ENCODE data around the gene COL13A1.

DNA sequence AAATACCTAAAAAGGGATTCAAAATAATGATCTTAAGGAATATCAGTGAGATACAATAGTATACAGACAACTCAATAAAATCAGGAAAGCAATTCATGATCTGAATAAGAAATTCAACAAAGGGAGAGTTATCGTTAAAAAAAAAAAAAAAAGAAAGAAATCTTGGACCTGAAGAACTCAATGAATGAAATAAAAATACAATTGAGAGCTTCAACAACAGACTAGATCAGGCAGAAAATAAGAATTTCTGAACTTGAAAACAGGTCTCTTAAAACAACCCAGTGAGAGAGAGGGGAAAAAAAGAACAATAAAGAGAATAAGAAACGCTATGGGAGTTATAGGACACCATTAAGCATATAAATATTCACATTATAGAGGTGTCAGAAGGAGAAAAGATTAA, 179.0 kb downstream of the COL13A1 start:
- TF ChIP-seq, protein P1, sequence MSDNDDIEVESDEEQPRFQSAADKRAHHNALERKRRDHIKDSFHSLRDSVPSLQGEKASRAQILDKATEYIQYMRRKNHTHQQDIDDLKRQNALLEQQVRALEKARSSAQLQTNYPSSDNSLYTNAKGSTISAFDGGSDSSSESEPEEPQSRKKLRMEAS (IDR thresholded peaks at IDR 0.05; ENCODE audit: low read depth), result no peak
- TF ChIP-seq TEAD4 (IDR thresholded peaks at IDR 0.05; ENCODE audit: borderline replicate concordance, insufficient read depth) (no peak), ELF1 (IDR thresholded peaks at IDR 0.05) (no peak), CTCF (IDR thresholded peaks at IDR 0.05) (no peak), FOSL2 (IDR thresholded peaks at IDR 0.05; ENCODE audit: borderline replicate concordance, low read depth) (no peak), MXI1 (IDR thresholded peaks at IDR 0.05; ENCODE audit: low read depth, low read length) (no peak), EP300 (IDR thresholded peaks at IDR 0.05; ENCODE audit: borderline replicate concordance in 1 of 2, low read depth in 1 of 2, low read length in 1 of 2) (no peak), EZH2phosphoT487 (IDR thresholded peaks at IDR 0.05; ENCODE audit: borderline replicate concordance, low read depth) (no peak), NFIC (IDR thresholded peaks at IDR 0.05; ENCODE audit: borderline replicate concordance) (no peak)
- TF ChIP-seq, protein P2, sequence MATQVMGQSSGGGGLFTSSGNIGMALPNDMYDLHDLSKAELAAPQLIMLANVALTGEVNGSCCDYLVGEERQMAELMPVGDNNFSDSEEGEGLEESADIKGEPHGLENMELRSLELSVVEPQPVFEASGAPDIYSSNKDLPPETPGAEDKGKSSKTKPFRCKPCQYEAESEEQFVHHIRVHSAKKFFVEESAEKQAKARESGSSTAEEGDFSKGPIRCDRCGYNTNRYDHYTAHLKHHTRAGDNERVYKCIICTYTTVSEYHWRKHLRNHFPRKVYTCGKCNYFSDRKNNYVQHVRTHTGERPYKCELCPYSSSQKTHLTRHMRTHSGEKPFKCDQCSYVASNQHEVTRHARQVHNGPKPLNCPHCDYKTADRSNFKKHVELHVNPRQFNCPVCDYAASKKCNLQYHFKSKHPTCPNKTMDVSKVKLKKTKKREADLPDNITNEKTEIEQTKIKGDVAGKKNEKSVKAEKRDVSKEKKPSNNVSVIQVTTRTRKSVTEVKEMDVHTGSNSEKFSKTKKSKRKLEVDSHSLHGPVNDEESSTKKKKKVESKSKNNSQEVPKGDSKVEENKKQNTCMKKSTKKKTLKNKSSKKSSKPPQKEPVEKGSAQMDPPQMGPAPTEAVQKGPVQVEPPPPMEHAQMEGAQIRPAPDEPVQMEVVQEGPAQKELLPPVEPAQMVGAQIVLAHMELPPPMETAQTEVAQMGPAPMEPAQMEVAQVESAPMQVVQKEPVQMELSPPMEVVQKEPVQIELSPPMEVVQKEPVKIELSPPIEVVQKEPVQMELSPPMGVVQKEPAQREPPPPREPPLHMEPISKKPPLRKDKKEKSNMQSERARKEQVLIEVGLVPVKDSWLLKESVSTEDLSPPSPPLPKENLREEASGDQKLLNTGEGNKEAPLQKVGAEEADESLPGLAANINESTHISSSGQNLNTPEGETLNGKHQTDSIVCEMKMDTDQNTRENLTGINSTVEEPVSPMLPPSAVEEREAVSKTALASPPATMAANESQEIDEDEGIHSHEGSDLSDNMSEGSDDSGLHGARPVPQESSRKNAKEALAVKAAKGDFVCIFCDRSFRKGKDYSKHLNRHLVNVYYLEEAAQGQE (IDR thresholded peaks at IDR 0.05; ENCODE audit: low read depth, low read length), result no peak

Measured in SK-N-SH (cell line).